ENCODE measurements around the gene DQX1. TPM values are rescaled to one million over a fixed set of nuclear protein-coding genes. Genes with fewer than 3 reads are reported as not detected.

Gene DQX1
- total and polyA plus RNA-seq, 2 of the 8 experiments (the other 6 are each of a cell fraction or from before 2014, with no cell fraction given), result 0.76 to 1.1 TPM

- TF ChIP-seq CBX8 (IDR thresholded peaks at IDR 0.05; ENCODE audit: borderline replicate concordance, low read depth, low read length), result no peak
- no peak for TF ChIP-seq JUND (IDR thresholded peaks at IDR 0.05; ENCODE audit: low read length)
These were observed 32.5 kb downstream of the DQX1 start (continued) for GRCh38 chr2:74493546-74493945.
